GM20000 (cell line): ENCODE data around the gene DNAH11.

Experiments
- DNase-seq: peaks from one replicate; pipeline ENCODE4 v3.0.0; 2012; ENCODE audit warnings: low spot score
- CTCF ChIP-seq: IDR thresholded peaks from 2 replicates; pipeline ENCODE4 v1.5.1; 2012; ENCODE audit warnings: mild to moderate bottlenecking, control low read depth; ENCODE audit errors: extremely low read depth, missing control alignments

The DNAH11 gene

GRCh38 chr7:21702303-21702702, 159.5 kb downstream of the DNAH11 start:
- DNase-seq = no peak
- TF ChIP-seq CTCF = no peak

DNA sequence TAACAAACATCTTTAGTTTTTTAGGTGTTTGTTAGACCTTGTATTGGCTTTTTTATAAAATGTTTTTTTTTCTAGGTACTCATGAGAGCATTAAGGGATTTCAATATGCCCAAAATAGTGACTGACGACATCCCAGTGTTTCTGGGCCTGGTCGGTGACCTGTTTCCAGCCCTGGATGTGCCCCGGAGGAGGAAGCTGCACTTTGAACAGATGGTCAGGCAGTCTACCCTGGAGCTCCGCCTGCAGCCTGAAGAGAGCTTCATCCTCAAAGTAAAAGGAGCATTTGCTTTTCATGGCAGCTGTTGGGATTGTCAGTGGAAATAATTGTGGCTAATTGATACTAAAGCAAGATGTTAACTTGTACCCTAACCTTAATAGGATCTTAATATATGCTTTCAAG, 161.5 kb downstream of the DNAH11 start:
- no peak for DNase-seq
- no peak for TF ChIP-seq CTCF

- no peak for DNase-seq
- TF ChIP-seq CTCF = no peak
Measured at GRCh38 chr7:21706131-21706530, 163.3 kb downstream of the DNAH11 start.

DNA sequence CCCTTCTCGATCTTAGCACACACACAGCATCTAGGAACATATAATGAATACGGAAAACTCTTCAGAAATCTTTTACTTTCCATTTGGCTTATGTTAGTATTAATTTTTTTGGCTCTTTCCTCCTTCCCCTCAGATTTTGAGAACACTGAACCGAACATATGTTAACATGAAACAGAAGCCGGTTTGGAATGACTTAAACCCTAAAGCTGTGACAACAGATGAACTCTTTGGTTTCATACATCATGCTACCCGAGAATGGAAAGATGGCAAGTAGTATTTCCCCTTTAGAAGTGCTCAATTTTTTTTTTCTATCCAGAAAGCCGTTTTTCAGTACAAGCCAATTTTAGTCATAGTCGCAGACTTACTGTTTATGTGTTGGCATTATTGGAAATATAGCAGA, 164.7 kb downstream of the DNAH11 start:
- TF ChIP-seq CTCF = no peak
- no peak for DNase-seq

DNA sequence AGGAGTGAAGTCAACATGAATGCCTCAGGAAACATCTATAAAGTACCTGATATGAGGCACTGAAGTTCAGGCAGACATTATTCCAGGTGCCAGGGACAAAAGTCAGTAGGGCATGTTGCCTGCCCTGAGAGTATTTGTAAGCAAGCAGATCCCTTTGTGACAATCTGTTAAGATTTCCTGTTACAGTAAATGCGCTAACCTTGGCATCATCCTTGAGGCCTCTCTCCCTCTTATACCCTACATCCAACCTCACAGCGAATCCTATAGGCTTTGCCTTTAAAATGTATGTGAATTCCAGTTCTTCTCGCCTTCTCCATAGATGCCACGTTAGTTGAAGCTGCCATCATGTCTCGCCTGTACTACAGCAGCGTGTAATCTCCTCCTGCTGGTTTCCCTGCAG, 165.3 kb downstream of the DNAH11 start:
- no peak for TF ChIP-seq CTCF
- DNase-seq = no peak

DNA sequence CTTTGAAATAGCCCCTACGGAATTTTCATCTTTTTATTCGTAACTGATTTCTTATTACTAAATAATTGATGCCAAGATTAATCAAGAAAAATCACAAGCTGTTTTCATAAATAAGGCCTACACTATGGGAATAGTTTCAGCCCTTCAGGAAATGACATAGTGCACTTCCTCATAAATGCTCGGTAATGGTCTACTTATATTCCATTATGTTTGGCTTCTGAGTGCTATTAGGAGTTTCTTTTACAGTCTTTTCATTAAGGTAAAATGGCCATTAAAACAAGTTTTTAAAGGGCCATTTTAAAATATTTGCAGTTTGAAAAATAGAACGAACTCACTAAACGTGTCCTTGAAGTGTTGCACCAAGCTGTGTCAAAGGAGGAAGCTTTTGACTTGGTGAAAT, 174.5 kb downstream of the DNAH11 start:
- DNase-seq = no peak
- TF ChIP-seq CTCF = no peak

- DNase-seq = no peak
- TF ChIP-seq CTCF = no peak
Measured at GRCh38 chr7:21718391-21718790, 175.6 kb downstream of the DNAH11 start.
